Activated T-cell treated with anti-CD3 and anti-CD28 coated beads, Interleukin-2, amount 50 U/mL, for 24 hours (primary cell): Measurements from ENCODE around the gene CD2BP2.
"Not testable (repeated sequence)": the region's sequence is repeated elsewhere in the genome, so short reads cannot be mapped to it uniquely, and the experiment has no call there.

Experiments
- DNase-seq: peaks from one replicate; pipeline ENCODE4 v3.0.0-alpha.2; 2020
- H3K27ac Mint-ChIP-seq: 2 replicates; pipeline ENCODE4 v1.8.0; 2020; ENCODE audit warnings: mild to moderate bottlenecking, mixed read lengths
- H3K27me3 Mint-ChIP-seq: 2 replicates; pipeline ENCODE4 v1.8.0; 2020; ENCODE audit warnings: mixed read lengths
- H3K36me3 Mint-ChIP-seq: 2 replicates; pipeline ENCODE4 v1.8.0; 2020; ENCODE audit warnings: low read depth, mixed read lengths
- H3K4me1 Mint-ChIP-seq: 2 replicates; pipeline ENCODE4 v1.8.0; 2020; ENCODE audit warnings: low read depth, mixed read lengths
- H3K4me3 Mint-ChIP-seq: 2 replicates; pipeline ENCODE4 v1.8.0; 2020; ENCODE audit warnings: mild to moderate bottlenecking, moderate library complexity, mixed read lengths
- H3K9me3 Mint-ChIP-seq: 2 replicates; pipeline ENCODE4 v1.8.0; 2020; ENCODE audit warnings: mixed read lengths

The CD2BP2 gene

DNA sequence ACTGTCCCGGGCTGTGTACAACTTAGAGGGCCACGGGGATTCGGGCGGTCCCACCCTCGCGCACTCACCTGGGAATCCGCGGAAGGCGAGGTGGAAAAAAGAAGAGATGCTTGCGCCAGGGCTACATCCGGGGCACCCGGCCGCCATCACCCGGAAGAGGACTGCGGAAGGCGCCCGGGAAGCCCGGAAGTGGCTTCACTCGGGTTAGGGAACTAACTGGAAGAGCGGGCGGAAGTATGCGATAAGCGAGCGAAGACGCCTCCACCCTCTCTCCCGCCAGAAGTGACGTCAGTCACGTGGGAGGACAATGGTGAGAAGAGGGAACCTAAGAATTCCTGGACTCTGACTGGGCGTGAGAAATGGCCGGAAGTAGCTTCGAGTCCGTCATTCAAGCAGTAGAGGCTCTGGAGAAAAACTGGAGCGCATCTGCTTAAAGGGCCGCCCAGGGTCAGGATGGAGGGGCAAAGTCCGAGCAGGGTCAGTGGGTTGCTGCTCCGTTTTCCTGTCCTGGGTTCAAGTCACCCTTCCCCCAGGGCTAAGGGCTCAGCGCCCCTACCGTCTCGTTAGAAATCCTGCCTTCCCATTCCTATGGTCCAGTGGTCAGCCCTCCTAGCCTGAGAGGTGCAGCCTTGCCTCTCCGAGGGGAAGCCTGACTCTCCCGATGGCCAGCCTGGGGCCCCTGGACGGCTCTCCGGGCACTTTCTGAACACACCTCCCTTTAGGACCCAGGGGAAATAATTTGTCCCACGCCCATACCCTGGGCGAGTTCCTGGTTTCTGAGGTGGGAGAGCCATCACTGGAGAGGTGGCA lies at the start of gene CD2BP2:
TSS of gene CD2BP2 (minus strand) at position 165 of the 810 bp plus-strand sequence. CDS start 627 bp downstream, outside the sequence.
- H3K27ac Mint-ChIP-seq: peak within 1 kb of the TSS; percentile 98
- H3K27me3 Mint-ChIP-seq: no peaks in the 10 kb centered on the region
- DNase-seq: peak; percentile 88
- peaks cover 90% of the 10 kb centered on the region for H3K36me3 Mint-ChIP-seq
- peaks cover 56% of the 10 kb centered on the region for H3K4me1 Mint-ChIP-seq
- peak within 1 kb of the TSS; percentile 96 for H3K4me3 Mint-ChIP-seq
- H3K9me3 Mint-ChIP-seq: no peaks in the 10 kb centered on the region

DNA sequence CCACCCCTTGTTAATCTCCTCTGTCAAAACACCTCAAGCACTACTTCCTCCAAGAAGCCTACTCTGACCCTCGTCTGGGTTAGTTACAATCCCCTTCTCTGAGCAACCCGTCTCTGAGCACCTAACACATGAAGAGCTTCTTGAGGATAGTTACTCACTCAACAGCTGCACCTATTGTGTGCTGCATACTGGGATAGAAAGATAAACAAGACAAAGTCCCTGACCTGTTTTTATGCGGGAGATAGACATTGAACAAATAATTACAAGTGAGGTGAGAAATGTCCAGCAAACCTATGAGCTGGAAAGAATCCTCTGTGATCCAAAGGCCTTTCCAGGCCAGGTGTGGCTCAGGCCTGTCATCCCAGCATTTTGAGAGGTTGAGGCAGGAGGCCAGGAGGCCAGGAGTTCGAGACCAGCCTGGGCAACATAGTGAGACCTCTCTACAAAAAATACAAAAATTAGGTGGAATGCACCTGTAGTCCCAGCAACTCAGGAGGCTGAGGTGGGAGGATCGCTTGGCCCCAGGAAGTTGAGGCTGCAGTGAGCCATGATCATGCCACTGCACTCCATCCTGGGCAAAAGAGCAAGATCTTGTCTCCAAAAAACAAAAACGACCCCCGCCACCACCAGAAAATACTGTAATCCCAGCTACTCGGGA lies 46.8 kb upstream of the CD2BP2 start:
- Mint-ChIP-seq H3K27ac (peak overlapping the region; percentile 22), H3K4me3 (peak overlapping the region; percentile 43), H3K27me3 (no peaks in the 10 kb centered on the region), H3K9me3 (no peaks in the 10 kb centered on the region), H3K4me1 (peaks cover 46% of the 10 kb centered on the region), H3K36me3 (peaks cover 32% of the 10 kb centered on the region)
- no peak for DNase-seq

DNA sequence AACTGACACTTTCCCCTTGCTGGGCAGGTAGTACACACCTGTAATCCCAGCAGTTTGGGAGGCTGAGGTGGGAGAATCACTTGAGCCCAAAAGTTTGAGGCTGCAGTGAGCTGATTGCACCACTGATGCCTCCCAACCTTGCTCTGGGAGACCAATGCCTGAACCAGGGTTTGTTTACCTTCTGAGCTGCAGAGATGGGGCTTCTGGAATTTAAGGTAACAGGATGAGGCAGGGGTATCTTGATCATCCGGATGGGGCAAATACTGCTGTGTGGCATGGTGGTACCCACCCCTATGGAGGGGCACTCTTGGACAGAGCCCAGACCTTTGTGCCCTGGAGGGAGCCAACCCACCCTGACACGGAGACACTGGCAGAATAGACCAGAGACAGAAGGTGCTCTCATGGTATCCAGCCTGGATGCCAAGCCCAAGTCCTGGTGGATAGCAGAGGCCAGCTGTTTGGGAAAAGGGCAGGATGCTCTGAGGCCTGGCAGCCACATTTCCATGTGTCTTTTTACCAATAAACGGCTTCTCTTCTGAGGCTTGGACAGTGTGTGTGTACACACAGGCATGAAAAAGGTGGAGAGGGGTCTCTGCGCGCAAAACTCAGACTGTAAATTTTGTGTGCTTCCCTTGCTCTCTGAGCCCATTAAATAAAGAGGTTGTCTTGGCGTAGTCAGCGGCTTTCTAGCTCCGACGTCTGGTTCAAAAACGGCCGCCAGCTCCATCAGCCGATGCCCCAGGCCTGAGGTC lies 44.5 kb upstream of the CD2BP2 start:
- H3K4me3 Mint-ChIP-seq: peak overlapping the region; percentile 83

DNA sequence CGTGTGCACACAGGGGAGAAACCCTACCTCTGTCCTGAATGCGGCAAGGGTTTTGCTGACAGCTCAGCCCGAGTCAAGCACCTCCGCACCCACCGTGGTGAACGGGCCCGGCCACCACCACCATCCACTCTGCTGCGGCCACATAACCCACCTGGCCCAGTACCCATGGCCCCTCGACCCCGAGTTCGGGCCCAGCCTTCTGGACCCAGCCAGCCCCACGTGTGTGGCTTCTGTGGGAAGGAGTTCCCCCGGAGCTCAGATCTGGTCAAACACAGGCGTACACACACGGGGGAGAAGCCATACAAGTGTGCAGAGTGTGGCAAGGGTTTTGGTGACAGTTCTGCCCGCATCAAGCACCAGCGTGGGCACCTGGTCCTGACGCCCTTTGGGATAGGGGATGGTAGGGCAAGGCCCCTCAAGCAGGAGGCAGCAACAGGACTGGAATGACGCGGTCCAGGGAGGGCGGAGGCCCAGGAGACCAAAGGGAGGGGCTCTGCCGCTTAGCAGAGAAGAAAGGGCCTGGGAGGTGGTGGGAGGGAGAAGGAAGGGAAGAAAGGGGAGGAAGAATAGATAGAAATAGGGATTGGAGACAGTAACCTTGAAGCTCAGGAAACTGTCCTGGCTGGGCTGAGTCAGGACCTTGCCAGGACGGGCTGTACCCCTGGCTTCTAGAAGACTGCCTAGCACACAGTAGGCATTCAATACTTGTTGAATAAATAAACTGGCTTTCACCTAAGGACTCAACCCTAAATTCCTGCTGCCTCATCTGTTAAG lies 43.7 kb upstream of the CD2BP2 start:
- peak overlapping the region; percentile 92 for H3K27ac Mint-ChIP-seq
- H3K9me3 Mint-ChIP-seq: no peaks in the 10 kb centered on the region
- no peak overlapping the region for H3K4me3 Mint-ChIP-seq
- H3K36me3 Mint-ChIP-seq: peaks cover 44% of the 10 kb centered on the region
- no peaks in the 10 kb centered on the region for H3K27me3 Mint-ChIP-seq
- DNase-seq: no peak
- peaks cover 55% of the 10 kb centered on the region for H3K4me1 Mint-ChIP-seq

More for the DNA sequence above, 44.5 kb upstream of the CD2BP2 start:
- DNase-seq: no peak
- peaks cover 52% of the 10 kb centered on the region for H3K4me1 Mint-ChIP-seq
- H3K27ac Mint-ChIP-seq: peak overlapping the region; percentile 92
- H3K27me3 Mint-ChIP-seq: no peaks in the 10 kb centered on the region
- H3K9me3 Mint-ChIP-seq: no peaks in the 10 kb centered on the region
- peaks cover 44% of the 10 kb centered on the region for H3K36me3 Mint-ChIP-seq

DNA sequence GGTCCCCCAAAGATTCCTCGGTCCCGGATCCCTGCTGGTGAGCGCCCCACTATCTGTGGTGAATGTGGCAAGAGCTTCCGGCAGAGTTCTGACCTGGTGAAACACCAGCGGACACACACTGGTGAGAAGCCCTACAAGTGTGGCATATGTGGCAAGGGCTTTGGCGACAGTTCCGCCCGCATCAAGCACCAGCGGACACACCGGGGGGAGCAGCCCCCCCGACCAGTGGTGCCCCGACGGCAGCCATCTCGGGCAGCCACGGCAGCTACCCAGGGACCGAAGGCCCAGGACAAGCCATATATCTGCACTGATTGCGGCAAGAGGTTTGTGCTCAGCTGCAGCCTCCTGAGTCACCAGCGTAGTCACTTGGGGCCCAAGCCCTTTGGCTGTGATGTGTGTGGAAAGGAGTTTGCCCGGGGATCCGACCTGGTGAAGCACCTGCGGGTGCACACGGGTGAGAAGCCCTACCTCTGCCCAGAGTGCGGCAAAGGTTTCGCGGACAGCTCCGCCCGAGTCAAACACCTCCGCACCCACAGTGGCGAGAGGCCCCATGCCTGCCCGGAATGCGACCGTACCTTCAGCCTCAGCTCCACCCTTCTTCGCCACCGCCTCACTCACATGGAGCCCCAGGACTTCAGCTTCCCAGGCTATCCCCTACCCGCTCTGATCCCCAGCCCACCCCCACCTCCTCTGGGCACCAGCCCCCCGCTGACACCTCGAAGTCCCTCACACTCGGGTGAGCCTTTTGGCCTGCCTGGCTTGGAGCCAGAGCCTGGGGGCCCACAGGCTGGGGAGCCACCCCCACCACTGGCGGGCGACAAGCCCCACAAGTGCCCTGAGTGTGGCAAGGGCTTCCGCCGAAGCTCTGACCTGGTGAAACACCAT lies 42.9 kb upstream of the CD2BP2 start:
- DNase-seq: no peak
- no peaks in the 10 kb centered on the region for H3K9me3 Mint-ChIP-seq
- H3K36me3 Mint-ChIP-seq: peaks cover 44% of the 10 kb centered on the region
- no peak overlapping the region for H3K4me3 Mint-ChIP-seq
- H3K4me1 Mint-ChIP-seq: peaks cover 55% of the 10 kb centered on the region
- H3K27me3 Mint-ChIP-seq: no peaks in the 10 kb centered on the region
- H3K27ac Mint-ChIP-seq: peak overlapping the region; percentile 92

DNA sequence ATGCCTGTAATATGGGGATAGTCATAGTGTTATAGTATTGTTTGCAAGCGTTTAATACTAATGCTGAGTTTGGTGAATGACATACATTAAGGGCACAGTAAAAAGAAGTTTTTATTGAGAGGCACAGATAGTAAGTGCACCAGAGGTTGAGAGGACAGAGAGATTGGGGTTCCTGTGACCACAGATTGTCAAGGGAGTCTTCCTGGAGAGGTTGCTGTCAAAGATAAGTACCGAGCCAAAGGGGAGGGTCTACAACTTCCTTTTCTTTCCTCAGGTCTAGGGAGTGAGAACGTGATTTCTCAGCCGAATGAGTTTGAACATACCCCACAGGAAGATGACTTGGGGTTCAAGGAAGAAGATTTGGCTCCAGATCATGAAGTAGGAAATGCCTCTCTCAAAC lies 41.9 kb upstream of the CD2BP2 start:
- Mint-ChIP-seq H3K4me3 (peak overlapping the region; percentile 87), H3K36me3 (peaks cover 44% of the 10 kb centered on the region), H3K4me1 (peaks cover 55% of the 10 kb centered on the region), H3K9me3 (no peaks in the 10 kb centered on the region), H3K27me3 (no peaks in the 10 kb centered on the region), H3K27ac (peak overlapping the region; percentile 20)
- DNase-seq: no peak

DNA sequence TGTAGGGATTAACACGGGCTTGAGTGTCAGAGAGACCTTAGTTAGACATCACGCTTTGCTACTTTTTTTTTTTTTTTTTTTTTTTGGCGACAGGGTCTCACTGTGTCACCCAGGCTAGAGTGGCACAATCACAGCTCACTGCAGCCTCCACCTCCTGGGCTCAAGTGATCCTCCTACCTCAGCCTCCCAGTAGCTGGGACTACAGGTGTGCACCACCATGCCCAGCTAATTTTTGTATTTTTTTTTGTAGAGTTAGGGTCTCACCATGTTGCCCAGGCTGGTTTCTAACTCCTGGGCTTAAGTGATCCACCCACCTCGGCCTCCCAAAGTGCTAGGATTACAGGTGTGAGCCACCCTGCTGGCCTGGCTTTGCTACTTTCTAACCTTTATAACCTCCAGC lies 41.5 kb upstream of the CD2BP2 start:
- Mint-ChIP-seq H3K27ac (peak overlapping the region; percentile 20), H3K36me3 (peaks cover 44% of the 10 kb centered on the region), H3K4me1 (peaks cover 54% of the 10 kb centered on the region), H3K4me3 (peak overlapping the region; percentile 87)
- H3K9me3 Mint-ChIP-seq, H3K27me3 Mint-ChIP-seq, DNase-seq: not testable (repeated sequence)

DNA sequence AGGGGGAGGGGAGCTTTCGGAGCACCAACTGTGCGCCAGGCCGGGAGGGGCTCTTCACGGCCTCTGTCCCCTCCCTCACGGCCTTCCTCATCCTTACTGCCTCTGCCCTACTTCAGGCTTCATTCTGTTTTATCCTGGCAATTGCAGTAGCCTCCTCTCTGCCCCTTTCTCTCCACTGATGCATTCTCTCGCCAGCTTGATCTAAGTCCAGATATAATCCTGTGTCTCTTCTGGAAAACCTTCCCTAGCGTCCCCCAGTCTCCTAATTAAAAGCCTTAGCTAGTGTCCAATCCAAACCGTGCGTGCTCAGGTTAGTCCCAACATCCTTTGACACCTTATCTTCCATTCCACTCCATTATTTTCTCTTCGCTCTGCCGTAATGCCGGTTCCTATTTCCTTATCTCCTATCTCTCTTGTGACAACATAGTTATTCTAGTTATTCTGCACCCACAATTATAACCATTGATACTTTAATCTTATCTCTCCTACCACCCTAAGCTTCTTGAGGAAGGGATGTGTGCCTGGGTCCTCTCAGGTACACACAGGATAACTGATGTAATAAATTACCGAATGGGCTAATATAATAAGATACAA lies 41.0 kb upstream of the CD2BP2 start:
- no peak for DNase-seq
- no peaks in the 10 kb centered on the region for H3K9me3 Mint-ChIP-seq
- peaks cover 51% of the 10 kb centered on the region for H3K4me1 Mint-ChIP-seq
- H3K36me3 Mint-ChIP-seq: peaks cover 44% of the 10 kb centered on the region
- H3K27ac Mint-ChIP-seq: peak overlapping the region; percentile 80
- H3K27me3 Mint-ChIP-seq: no peaks in the 10 kb centered on the region
- H3K4me3 Mint-ChIP-seq: peak overlapping the region; percentile 87

DNA sequence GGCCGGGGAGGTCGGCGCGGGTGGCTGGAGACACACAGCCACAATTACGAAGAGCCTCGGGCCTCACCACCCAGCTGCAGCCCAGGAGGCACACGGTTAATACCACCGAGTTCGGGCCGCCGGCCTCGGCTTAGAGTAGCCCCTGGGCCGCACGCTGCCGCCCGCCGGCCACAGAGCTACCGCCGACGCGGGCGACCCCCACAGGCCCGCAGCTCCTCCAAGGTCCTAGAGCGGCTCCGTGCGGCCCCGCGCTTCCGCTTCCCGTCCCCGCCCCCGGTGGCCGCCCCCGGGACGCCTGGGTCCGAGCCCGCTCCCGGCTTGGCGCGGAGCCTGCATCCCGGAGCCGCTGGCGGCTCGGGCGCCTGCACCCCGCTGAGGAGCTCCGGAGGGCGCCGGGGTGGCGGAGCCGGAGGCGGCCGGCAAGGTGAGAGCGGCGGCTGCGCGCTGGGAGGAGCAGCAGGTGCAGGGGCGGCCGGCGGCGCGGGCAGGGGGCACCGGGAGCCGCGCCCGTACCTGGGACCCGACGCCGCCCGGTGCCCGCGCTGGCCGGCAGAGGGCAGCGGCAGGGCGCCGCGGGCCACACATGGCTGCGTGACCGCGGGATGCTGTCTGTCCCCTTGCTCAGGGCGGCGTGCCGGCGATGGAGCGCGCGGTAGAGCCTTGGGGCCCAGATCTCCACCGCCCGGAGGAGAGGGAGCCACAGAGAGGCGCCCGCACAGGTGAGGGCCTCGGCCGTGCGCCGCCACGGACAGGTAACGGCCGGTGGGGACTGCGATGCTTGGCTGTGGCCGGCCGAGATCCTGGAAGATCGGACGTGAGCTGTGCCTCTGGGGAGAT lies 40.3 kb upstream of the CD2BP2 start, which contains the start of gene ZNF48:
TSS of gene ZNF48 (plus strand) at position 266 of the 837 bp plus-strand sequence. CDS start at position 641, 375 bp downstream.
- peak; percentile 83 for DNase-seq
- Mint-ChIP-seq H3K4me1 (peaks cover 46% of the 10 kb centered on the region), H3K27me3 (no peaks in the 10 kb centered on the region), H3K9me3 (no peaks in the 10 kb centered on the region), H3K27ac (peak within 1 kb of the TSS; percentile 89), H3K4me3 (peak within 1 kb of the TSS; percentile 87), H3K36me3 (peaks cover 44% of the 10 kb centered on the region)

DNA sequence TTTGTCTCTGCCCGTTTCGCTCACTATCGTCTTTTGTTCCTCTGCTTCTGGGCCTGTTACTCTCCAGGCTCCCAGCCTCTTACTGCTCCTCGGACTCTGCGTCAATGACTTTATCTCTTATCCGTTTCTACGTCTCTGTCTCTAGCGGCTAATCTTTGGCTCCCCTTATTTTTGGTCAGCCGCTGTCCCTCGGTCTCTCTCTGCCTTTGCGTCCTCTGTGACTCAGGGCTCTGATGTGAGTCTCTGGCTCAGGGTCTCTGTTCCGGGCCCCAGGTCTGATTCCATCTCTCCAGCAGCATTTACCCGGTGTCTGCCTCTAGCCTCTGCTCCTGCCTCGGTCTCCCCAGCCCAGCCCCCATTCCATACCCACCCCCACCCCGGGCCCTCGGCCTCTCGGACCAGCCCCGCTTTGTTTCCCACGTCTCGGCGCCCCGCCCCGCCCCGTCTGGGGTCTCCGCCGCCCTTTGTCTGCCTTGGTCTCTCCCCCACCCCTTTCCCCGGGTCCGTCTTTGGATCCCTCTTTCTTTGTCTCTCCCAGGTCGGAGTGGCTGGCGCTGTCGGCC lies 39.6 kb upstream of the CD2BP2 start:
- DNase-seq: no peak
- H3K9me3 Mint-ChIP-seq: no peaks in the 10 kb centered on the region

DNA sequence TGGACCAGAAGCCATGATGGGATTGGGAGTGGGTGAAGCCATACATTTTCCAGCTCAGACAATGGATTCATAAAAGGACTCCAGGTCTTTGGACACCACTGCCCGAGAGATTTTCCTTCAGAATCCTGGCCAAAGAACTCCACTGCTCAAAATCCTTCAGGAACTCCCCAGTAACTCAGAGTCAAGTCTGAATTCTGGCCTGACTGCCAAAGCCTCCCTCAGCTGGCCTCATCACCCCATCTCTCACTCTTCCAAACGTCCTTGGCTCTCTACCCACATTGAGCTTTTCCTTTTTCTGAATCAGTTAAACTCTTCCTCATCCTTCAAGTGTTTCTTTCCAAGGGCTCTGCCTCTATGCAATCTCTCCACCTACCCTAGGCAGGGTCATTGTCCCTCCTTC lies 28.4 kb upstream of the CD2BP2 start:
- no peaks in the 10 kb centered on the region for H3K9me3 Mint-ChIP-seq
- peaks cover 45% of the 10 kb centered on the region for H3K4me1 Mint-ChIP-seq
- H3K27ac Mint-ChIP-seq: peak overlapping the region; percentile 93
- no peak for DNase-seq
- H3K27me3 Mint-ChIP-seq: no peaks in the 10 kb centered on the region
- H3K36me3 Mint-ChIP-seq: peaks cover 39% of the 10 kb centered on the region
- H3K4me3 Mint-ChIP-seq: peak overlapping the region; percentile 90

More for the DNA sequence above, 39.6 kb upstream of the CD2BP2 start:
- peak overlapping the region; percentile 87 for H3K4me3 Mint-ChIP-seq
- H3K36me3 Mint-ChIP-seq: peaks cover 39% of the 10 kb centered on the region
- H3K27me3 Mint-ChIP-seq: no peaks in the 10 kb centered on the region
- H3K4me1 Mint-ChIP-seq: peaks cover 39% of the 10 kb centered on the region
- H3K27ac Mint-ChIP-seq: peak overlapping the region; percentile 89
